Sigmoid colon (tissue), 4 donors: Measurements from ENCODE around the gene ASPHD2.

ENCODE experiments used
- CTCF ChIP-seq, 4 experiments: fragments of 450-650 bp in 3 of 4; fragments of 200-600 bp in 1 of 4; IDR thresholded peaks; one replicate each; pipeline ENCODE4 v1.5.1; 2016 to 2019; ENCODE audit warnings: antibody characterized with exemption in 4 of 4, mild to moderate bottlenecking in 3 of 4, moderate library complexity in 2 of 4
- POLR2A ChIP-seq, 2 donors: fragments of 450-650 bp; IDR thresholded peaks; one replicate each; pipeline ENCODE4 v1.6.1; 2016; ENCODE audit warnings: antibody characterized with exemption in 2 of 2, mild to moderate bottlenecking in 2 of 2, moderate library complexity in 2 of 2
- POLR2AphosphoS5 ChIP-seq, 4 donors: sonication (generic); formaldehyde crosslinking; IDR thresholded peaks; one replicate each; pipeline ENCODE4 v1.6.1; 2017; ENCODE audit warnings: antibody characterized with exemption in 4 of 4

GRCh38 chr22:26391623-26392022 is 37.4 kb upstream of the ASPHD2 start:
- no peak for TF ChIP-seq POLR2A (IDR thresholded peaks at IDR 0.05)
- no peak for TF ChIP-seq CTCF (IDR thresholded peaks at IDR 0.05)
- TF ChIP-seq POLR2AphosphoS5 (IDR thresholded peaks at IDR 0.05) = no peak
